Fibroblast of lung (primary cell): ENCODE data around the gene PALLD. TPM values are rescaled to one million over a fixed set of nuclear protein-coding genes. Genes with fewer than 3 reads are reported as not detected.
A peak's percentile ranks its signal among the peaks of the same experiment; 100 is the strongest.

ENCODE experiments used
- DNase-seq, 2 donors: peaks; one replicate each; pipeline versions ENCODE4 v3.0.0 to v3.0.0-alpha.2; 2010; ENCODE audit warnings: low read depth in 2 of 2
- H2AFZ ChIP-seq: 2 replicates; pipeline ENCODE4 v1.5.1; 2012; ENCODE audit warnings: low read length, control low read depth, inconsistent platforms
- H3K27ac ChIP-seq: 2 replicates; pipeline ENCODE4 v1.5.1; 2011; ENCODE audit warnings: low read length, control low read depth; ENCODE audit not compliant: insufficient read depth
- H3K27me3 ChIP-seq: 2 replicates; pipeline ENCODE4 v1.5.1; 2011; ENCODE audit warnings: mild to moderate bottlenecking, low read length; ENCODE audit not compliant: control insufficient read depth, insufficient read depth
- H3K36me3 ChIP-seq: 2 replicates; pipeline ENCODE4 v1.5.1; 2011; ENCODE audit warnings: low read length; ENCODE audit not compliant: control insufficient read depth, insufficient read depth
- H3K4me1 ChIP-seq: 2 replicates; pipeline ENCODE4 v1.5.1; 2011; ENCODE audit warnings: low read length; ENCODE audit not compliant: control insufficient read depth, insufficient read depth; ENCODE audit errors: extremely low read depth
- H3K4me2 ChIP-seq: 2 replicates; pipeline ENCODE4 v1.5.1; 2011; ENCODE audit warnings: low read length, control low read depth; ENCODE audit not compliant: insufficient read depth; ENCODE audit errors: extremely low read depth
- H3K4me3 ChIP-seq, 4 experiments: fragments of 200-600 bp in 1 of 4; sonication (generic) in 1 of 4; replicated peaks in 1 of 4; 2 replicates each; pipeline ENCODE4 v1.5.1; 2011 to 2016; ENCODE audit warnings: low read length in 4 of 4, low read depth in 3 of 4, mild to moderate bottlenecking in 3 of 4, control low read depth in 2 of 4, inconsistent platforms in 1 of 4, mixed read lengths in 1 of 4; ENCODE audit not compliant: insufficient read depth in 1 of 4; ENCODE audit errors: control extremely low read depth in 1 of 4
- H3K79me2 ChIP-seq: 2 replicates; pipeline ENCODE4 v1.5.1; 2012; ENCODE audit warnings: mild to moderate bottlenecking, low read length, inconsistent platforms; ENCODE audit not compliant: control insufficient read depth, insufficient read depth
- H3K9ac ChIP-seq: 2 replicates; pipeline ENCODE4 v1.5.1; 2011; ENCODE audit warnings: mild to moderate bottlenecking, low read length, control low read depth; ENCODE audit not compliant: insufficient read depth
- H3K9me3 ChIP-seq: 2 replicates; pipeline ENCODE4 v1.5.1; 2012; ENCODE audit warnings: low read depth, low read length; ENCODE audit not compliant: control insufficient read depth, insufficient read depth
- H4K20me1 ChIP-seq: 2 replicates; pipeline ENCODE4 v1.5.1; 2011; ENCODE audit warnings: low read length; ENCODE audit not compliant: control insufficient read depth, insufficient read depth; ENCODE audit errors: extremely low read depth
- EZH2 ChIP-seq: IDR thresholded peaks from 2 replicates; pipeline ENCODE4 v1.5.1; 2012; ENCODE audit warnings: low read length, control low read depth, mild to moderate bottlenecking; ENCODE audit errors: missing control alignments
- polyA plus RNA-seq, 2 donors: library from polyadenylated mRNA; depleted of rRNA in 1 of 2; stranded (reverse) in 1 of 2; unstranded in 1 of 2; fragments of >200 nt; gene quantifications; 2 replicates each; pipeline ENCODE4 v1.2.1, GENCODE V29; 2011 to 2012; ENCODE audit warnings: missing spikeins in 1 of 2
- total RNA-seq: library from RNA; depleted of rRNA; stranded (reverse); fragments of >200 nt; gene quantifications from 2 replicates; pipeline ENCODE4 v1.2.1, GENCODE V29; 2014
- TF ChIP-seq, protein P1 (sequence below), 2 donors: IDR thresholded peaks in 1 of 2; conservative IDR thresholded peaks in 1 of 2; 1 replicate in 1 of 2; 2 replicates in 1 of 2; pipeline ENCODE4 v1.5.1; 2011 to 2012; ENCODE audit warnings: low read length in 2 of 2, control low read depth in 1 of 2, inconsistent platforms in 1 of 2, low read depth in 1 of 2, mild to moderate bottlenecking in 1 of 2

The PALLD gene
- total and polyA plus RNA-seq, 2 donors (not counting 1 experiment from before 2014, with no cell fraction given), result 200 to 205 TPM

DNA sequence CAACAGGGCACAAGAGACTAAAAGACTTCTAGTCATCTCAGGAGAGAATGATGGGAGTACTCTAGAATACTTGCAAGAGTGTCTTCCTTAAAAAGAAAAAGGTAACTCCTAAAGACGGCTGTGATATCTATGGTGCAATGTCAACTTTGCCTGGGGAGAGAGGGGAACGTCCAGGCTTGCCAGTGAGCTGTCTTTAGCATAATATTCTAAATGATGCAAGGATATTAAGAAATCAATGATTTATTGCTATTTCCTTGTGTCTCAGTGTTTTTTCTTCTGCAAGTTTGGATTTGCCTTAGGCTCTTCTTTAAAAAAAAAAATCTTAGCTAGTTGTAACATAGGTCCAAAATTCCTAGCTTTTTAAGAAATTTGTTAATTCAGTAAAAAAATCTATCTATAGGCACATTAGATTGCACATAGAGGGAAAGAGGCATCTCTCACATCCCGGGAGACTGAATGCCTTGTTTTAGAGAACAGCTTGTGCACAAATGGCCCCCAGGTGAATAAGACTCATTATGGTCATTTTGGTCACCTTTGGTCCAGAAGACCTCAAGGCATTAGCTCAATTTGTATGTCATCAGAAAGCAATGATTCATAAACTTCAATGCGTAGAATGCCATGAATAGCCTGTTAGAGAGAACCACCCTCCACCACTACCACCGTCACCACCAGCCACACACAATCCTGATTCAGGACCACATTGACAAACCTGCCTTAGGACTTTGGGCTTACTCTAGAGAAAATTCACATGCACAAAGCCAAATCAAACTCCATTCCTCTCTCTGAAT is 104.1 kb downstream of the PALLD start:
- H4K20me1 ChIP-seq, result no peaks in the 10 kb centered on the region
- DNase-seq, result peak in 1 of 2 donors; percentile 30
- no peak overlapping the region for H3K27ac ChIP-seq
- H3K36me3 ChIP-seq, result no peaks in the 10 kb centered on the region
- H3K27me3 ChIP-seq, result no peaks in the 10 kb centered on the region
- H3K4me2 ChIP-seq, result no peak overlapping the region
- H3K79me2 ChIP-seq, result no peaks in the 10 kb centered on the region
- no peak overlapping the region for H3K4me3 ChIP-seq
- H3K9me3 ChIP-seq, result no peaks in the 10 kb centered on the region
- peaks cover 6% of the 10 kb centered on the region for H3K4me1 ChIP-seq
- no peak overlapping the region for H3K9ac ChIP-seq
- TF ChIP-seq, protein P1, sequence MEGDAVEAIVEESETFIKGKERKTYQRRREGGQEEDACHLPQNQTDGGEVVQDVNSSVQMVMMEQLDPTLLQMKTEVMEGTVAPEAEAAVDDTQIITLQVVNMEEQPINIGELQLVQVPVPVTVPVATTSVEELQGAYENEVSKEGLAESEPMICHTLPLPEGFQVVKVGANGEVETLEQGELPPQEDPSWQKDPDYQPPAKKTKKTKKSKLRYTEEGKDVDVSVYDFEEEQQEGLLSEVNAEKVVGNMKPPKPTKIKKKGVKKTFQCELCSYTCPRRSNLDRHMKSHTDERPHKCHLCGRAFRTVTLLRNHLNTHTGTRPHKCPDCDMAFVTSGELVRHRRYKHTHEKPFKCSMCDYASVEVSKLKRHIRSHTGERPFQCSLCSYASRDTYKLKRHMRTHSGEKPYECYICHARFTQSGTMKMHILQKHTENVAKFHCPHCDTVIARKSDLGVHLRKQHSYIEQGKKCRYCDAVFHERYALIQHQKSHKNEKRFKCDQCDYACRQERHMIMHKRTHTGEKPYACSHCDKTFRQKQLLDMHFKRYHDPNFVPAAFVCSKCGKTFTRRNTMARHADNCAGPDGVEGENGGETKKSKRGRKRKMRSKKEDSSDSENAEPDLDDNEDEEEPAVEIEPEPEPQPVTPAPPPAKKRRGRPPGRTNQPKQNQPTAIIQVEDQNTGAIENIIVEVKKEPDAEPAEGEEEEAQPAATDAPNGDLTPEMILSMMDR (conservative IDR thresholded peaks at IDR 0.05 in 1 of 2, IDR thresholded peaks at IDR 0.05 in 1 of 2; ENCODE audit: low read depth in 1 of 2, low read length in 2 of 2), result no peak
- no peak for TF ChIP-seq EZH2
- H2AFZ ChIP-seq, result no peak overlapping the region

GRCh38 chr4:168601899-168602298 is 105.0 kb downstream of the PALLD start:
- no peak overlapping the region for H3K27ac ChIP-seq
- TF ChIP-seq EZH2, result no peak
- TF ChIP-seq, protein P1 (conservative IDR thresholded peaks at IDR 0.05 in 1 of 2, IDR thresholded peaks at IDR 0.05 in 1 of 2; ENCODE audit: low read depth in 1 of 2, low read length in 2 of 2), result no peak
- H3K4me2 ChIP-seq, result no peak overlapping the region
- no peak overlapping the region for H3K9ac ChIP-seq
- H3K79me2 ChIP-seq, result no peaks in the 10 kb centered on the region
- H3K9me3 ChIP-seq, result no peaks in the 10 kb centered on the region
- H3K36me3 ChIP-seq, result no peaks in the 10 kb centered on the region
- no peaks in the 10 kb centered on the region for H3K27me3 ChIP-seq
- no peak overlapping the region for H2AFZ ChIP-seq
- no peak overlapping the region for H3K4me3 ChIP-seq
- H4K20me1 ChIP-seq, result no peaks in the 10 kb centered on the region
- H3K4me1 ChIP-seq, result peaks cover 6% of the 10 kb centered on the region
- DNase-seq, result no peak

DNA sequence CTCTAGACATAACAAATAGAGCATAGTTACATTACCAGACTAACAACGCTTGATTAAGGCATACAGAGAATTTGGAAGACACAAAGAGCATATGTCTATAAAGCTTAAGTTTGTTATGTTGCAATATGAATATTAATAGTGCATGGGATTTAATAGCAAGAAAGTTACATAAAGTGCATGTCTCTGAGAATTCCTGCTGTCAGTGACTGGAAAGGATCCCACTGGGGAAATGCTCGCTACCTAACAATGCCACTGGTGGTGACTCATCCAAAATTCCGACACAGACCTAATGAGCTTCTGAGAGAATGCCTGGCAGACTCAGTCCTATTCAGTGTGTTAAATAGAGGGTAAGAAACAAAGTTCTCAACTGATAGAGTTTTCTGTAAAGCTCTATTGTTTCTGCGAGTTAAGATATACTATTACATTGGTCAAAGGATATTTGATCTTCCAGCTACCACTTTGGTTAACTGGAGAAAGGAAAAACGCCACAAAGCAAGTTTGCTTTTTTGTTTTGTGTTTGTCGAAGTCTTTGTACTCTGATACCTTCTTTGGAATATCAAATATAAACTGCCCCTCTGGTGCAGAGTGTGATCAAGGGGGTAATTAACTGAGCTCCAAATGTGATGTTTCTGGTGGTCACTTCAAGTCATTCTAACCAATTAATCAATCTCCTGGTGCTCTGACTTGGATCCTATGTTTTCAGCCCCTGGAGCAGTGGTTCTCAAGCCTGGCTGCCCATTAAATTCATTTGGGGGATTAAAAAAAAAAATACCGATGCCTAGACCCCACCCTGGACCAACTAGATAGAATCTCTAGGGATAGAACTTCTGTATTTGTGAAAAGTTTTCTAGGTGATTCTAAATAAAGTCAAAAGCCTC is 107.9 kb downstream of the PALLD start:
- H3K4me1 ChIP-seq, result peaks cover 6% of the 10 kb centered on the region
- H4K20me1 ChIP-seq, result no peaks in the 10 kb centered on the region
- no peak overlapping the region for H3K27ac ChIP-seq
- no peaks in the 10 kb centered on the region for H3K27me3 ChIP-seq
- no peak overlapping the region for H3K4me3 ChIP-seq
- peak; percentile 80 to 96 for DNase-seq
- H3K9me3 ChIP-seq, result no peaks in the 10 kb centered on the region
- no peak overlapping the region for H3K9ac ChIP-seq
- H2AFZ ChIP-seq, result no peak overlapping the region
- TF ChIP-seq, protein P1 (conservative IDR thresholded peaks at IDR 0.05 in 1 of 2, IDR thresholded peaks at IDR 0.05 in 1 of 2; ENCODE audit: low read depth in 1 of 2, low read length in 2 of 2), result no peak
- no peak for TF ChIP-seq EZH2
- no peaks in the 10 kb centered on the region for H3K79me2 ChIP-seq
- H3K36me3 ChIP-seq, result no peaks in the 10 kb centered on the region
- H3K4me2 ChIP-seq, result no peak overlapping the region
